ENCODE data around the gene CTNNA2. TPM values are rescaled to one million over a fixed set of nuclear protein-coding genes. Genes with fewer than 3 reads are reported as not detected.
A peak's percentile ranks its signal among the peaks of the same experiment; 100 is the strongest.

CTNNA2 gene
- total and polyA plus RNA-seq, 9 of the 15 experiments (the other 6 are each of a cell fraction or from before 2014, with no cell fraction given), result 0.03 to 0.40 (median 0.15) TPM

GRCh38 chr2:79593237-79593867, 80.5 kb downstream of the CTNNA2 start:
- H3K79me2 ChIP-seq (ENCODE audit: control insufficient read depth, insufficient read depth, low read length), result no peaks in the 10 kb centered on the region
- H3K4me1 ChIP-seq (replicated peaks in 1 of 2; ENCODE audit: control insufficient read depth in 2 of 2, insufficient read depth in 2 of 2, low read length in 2 of 2), result no peaks in the 10 kb centered on the region
- H3K9ac ChIP-seq (ENCODE audit: insufficient read depth in 1 of 2, low read depth in 2 of 2, low read length in 2 of 2), result no peak overlapping the region
- DNase-seq (ENCODE audit: extremely low read depth in 1 of 4, low spot score in 3 of 4) (no peak), FAIRE-seq (no peak), ATAC-seq (no peak)
- ChIA-PET CTCF (ENCODE audit: low intra/inter-chr PET ratio) (no interaction called here), POLR2A (no interaction called here)
- H3K4me3 ChIP-seq, result no peak overlapping the region
- no peaks in the 10 kb centered on the region for H3K27me3 ChIP-seq (ENCODE audit: control insufficient read depth in 2 of 2, insufficient read depth in 2 of 2, low read length in 2 of 2)
- WGBS (ENCODE audit: insufficient coverage, low coverage, missing lambda C conversion rate), result 0% methylated on average over 4 of the region's 4 CpGs
- H3K27ac ChIP-seq (ENCODE audit: extremely low read depth, low read depth, low read length), result no peak overlapping the region
- in situ Hi-C loops (cut with MboI) (no loop called here), intact Hi-C loops (cut with micrococcal nuclease) (no loop called here)
- H3K9me3 ChIP-seq (replicated peaks; ENCODE audit: control insufficient read depth, insufficient read depth, low read depth, low read length), result no peaks in the 10 kb centered on the region
- no peak overlapping the region for H3K4me2 ChIP-seq (ENCODE audit: insufficient read depth, low read length)
- H2AFZ ChIP-seq (ENCODE audit: low read depth, low read length), result no peak overlapping the region
- TF ChIP-seq MAFG (tag; conservative IDR thresholded peaks at IDR 0.05), result peak; percentile 96
- TF ChIP-seq MAFK (IDR thresholded peaks at IDR 0.05; ENCODE audit: low read length), result peak; percentile 100
- TF ChIP-seq AFF4 (CRISPR knock-in tag; IDR thresholded peaks at IDR 0.05), result no peak
- peak; percentile 95 for TF ChIP-seq C11orf30 (IDR thresholded peaks at IDR 0.05; ENCODE audit: low read depth)
- peak; percentile 99 for TF ChIP-seq MAFF (IDR thresholded peaks at IDR 0.05; ENCODE audit: low read length)
- peak; percentile 97 for TF ChIP-seq ZNF316 (IDR thresholded peaks at IDR 0.05)
- no peaks in the 10 kb centered on the region for H3K9me1 ChIP-seq (ENCODE audit: control insufficient read depth, insufficient read depth, low read length)
- H4K20me1 ChIP-seq (replicated peaks; ENCODE audit: control insufficient read depth, insufficient read depth, low read length), result no peaks in the 10 kb centered on the region
- no peaks in the 10 kb centered on the region for H3K36me3 ChIP-seq (ENCODE audit: control insufficient read depth, insufficient read depth, low read length)
- BruUV-seq (replicated peaks), result no TSS peak

Measured in K562 (cell line).